GM18909 (cell line): ENCODE results near the gene LPP.

Source experiments
- ATAC-seq: cut with Tn5 transposase; IDR thresholded peaks from one replicate; pipeline ENCODE4 v1.9.1; 2021; ENCODE audit warnings: mild to moderate bottlenecking; ENCODE audit not compliant: unreplicated experiment, poor library complexity

Gene LPP

DNA sequence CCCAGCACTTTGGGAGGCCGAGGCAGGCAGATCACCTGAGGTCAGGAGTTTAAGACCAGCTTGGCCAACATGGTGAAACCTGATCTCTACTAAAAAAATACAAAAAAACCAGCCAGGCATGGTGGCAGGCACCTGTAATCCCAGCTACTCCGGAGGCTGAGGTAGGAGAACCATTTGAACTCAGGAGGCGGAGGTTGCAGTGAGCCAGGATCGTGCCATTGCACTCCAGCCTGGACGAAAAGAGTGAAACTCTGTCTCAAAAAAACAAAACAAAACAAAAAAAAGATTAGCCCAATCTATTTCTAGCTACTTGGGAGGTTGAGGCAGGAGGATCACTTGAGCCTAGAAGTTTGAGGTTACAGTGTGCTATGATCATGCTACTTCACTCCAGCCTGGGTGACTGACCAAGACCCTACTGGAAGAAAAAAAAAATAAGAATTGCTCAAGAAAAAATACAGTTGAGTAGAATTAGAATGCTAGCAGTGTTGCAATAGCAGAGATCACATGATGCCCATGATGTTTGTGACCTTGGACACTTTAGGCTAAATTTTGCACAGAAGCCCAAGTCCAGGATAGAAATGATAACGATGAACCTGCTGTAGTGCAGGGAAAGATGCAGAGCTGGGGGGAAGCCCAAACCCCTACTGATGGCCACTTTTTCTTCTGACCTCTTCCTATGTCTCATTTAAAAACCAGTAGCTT is 162.2 kb downstream of the LPP start:
- ATAC-seq = no peak

DNA sequence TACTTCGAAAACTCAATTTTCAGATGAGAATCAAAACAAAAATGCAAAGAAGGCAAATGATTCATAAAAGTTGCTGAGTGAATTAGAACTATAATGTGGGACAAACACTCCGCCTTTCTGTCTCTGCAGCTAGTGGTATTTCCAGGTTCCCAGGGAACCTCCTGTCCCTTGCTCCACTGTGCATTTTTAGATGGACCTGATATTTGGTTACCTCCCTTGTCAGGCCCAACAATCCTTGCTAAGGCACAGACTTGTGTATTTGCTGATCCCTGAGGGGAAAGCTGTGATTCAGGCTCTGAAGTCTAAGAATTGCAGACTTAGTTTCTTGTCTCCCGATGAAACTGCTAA is 162.7 kb downstream of the LPP start:
- ATAC-seq = no peak

DNA sequence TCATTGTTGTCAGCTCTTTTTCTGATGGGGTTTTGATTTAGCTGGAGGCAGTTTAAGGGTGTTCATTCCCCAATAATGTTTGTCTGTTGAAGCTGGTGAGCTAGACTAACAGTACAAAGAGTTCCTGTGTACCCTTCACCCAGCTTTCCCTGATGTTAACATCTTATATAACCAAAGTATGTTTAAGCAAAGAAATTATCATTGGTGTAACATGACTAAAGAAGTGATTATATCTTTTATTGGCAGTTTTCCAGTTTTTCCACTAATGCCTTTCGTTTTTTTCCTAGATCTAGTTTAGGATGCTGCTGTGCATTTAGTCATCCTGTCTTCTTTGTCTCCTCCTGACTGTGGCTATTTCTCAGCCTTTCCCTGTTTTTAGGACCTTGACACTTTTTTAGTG is 165.6 kb downstream of the LPP start:
- ATAC-seq = no peak

DNA sequence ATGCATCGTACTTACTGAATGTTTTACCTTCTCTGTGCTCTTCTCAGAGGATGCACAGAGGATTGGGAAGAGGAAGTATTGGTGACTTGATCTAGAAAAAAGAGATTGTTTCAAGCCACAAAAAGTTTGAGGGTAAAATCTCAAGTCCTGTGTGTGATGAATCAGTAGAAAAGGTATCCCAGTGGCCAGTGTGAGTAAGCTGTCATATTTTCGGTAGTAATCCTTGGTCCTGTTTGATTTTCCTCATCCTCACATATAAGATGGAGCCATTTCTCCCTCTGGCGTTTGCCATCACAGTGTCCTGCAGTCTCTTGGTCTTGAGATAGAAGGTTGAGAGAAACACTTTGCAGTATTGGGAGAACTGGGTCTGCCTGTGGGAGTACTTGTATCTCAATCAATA is 166.8 kb downstream of the LPP start:
- ATAC-seq = no peak

DNA sequence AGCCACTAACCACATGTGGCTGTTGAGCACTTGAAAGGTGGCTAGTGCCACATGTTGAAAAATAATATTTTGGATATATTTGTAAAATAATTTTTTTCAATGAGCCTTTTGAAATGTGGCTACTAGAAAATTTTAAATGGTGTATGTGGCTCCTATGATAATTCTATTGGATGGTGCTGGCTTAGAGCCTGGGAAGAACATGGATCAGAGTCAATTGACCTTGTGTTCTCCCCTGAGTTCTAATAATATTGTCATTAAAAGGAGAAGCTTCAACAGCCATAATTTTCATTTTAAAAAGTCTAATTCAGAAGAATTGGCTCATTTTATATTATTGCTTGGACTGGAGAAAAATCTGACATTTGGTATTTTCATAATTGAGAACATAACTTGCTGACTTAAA is 167.3 kb downstream of the LPP start:
- no peak for ATAC-seq

DNA sequence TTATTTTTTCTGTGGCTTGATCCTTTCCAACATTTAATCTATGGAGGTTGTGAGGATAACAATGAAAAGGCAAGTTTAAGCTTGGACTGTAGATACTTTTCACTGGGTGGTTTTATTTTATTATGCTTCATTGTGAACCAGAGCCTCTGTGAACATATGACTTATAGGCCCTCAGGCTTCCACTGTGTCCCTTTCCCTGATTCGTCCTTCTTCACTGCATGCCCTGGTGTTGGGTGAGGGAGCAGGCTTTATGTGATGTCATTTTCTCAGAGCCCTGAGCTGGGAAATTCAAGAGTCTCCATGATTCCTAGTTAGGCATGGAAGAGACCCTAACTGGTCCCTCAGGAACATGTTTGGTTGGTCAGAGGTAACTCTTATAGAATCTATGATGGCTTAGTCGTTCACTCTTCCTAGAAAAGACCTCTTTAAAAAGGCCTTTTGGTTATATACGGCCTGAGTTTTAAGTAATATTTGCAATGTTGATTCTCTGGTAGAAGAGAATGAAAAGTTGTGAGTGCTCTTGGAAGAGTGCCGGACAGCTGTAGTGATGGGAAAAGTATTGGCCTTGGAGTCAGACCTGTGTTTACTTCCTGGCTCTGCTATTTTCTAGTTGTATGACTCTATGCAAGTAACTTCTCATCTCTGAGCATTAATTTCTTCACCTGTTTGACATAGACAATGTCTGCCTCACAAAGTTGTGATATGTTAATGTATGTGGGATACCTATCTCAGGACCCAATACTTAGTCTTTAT is 168.4 kb downstream of the LPP start:
- no peak for ATAC-seq

DNA sequence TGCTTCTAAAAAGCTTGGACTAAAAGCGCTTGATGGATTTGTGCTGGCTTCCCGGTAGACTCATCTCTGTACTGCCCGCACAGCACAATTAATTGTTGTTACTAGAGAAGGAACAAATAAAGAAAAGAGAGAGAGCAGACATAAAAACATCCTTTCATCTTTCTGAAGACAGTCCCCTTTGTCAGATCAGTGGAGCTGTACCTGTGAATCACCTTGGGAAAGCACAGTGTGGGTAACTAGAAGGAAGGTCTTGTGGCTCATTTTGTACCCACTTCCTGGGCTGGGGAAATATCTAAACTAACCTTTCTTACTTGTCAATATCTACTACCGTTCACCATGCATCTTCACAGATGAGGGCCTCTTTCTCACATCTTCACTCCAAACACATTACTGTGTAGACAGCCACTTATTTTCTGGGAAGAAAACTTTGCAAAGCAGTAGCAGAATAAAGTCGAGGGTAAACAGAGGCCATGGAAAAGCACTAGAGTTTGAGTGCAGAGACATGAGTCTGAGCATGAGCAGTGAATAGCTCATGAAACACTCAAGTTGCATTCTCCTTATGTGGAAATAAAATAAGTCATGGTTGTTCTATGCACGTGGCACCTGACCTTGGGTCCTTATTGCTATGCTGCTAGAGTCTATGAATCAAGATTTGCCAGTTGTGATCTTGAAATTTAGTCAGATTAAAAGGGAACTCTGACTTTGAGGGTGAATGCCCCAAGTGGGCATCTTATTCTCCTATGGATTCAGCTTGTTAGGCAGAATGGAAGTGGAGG is 169.3 kb downstream of the LPP start:
- no peak for ATAC-seq

DNA sequence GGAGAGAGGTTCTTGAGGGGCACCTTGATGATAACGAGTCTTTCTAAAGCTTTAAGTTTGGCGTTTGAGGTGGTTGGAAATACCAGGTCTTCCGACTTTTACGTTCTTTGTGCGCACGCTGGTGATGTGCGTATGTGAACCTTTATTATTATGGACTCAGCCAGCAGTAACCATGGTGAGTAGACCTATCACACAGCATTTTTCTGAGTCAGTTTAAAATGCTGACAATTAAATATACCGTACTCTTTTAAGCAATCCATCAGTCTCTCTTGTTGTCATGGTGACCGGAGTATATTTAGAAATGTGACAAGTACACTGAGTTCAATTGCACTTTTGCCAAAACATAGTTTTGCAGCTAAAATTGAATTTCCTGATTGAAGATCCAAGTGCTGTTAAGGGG is 172.2 kb downstream of the LPP start:
- no peak for ATAC-seq

DNA sequence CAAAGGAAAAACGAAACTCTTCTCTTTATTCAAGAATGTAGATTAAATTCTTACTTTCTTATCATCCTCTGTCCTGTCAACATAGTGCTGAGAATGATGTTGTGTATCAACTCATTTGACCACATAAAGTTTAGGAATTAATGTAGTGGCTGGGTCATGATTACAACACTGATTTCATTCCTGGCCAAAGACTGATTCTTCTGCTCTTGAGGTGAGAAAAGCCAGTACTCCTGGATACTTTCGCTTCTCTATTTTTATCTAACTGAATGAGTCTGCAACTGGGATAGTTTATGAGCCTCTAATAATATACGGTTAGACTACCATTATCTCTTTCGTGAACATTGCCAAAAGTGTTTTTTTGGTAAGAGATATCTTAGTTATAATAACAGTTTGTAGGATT is 173.0 kb downstream of the LPP start:
- ATAC-seq = no peak

DNA sequence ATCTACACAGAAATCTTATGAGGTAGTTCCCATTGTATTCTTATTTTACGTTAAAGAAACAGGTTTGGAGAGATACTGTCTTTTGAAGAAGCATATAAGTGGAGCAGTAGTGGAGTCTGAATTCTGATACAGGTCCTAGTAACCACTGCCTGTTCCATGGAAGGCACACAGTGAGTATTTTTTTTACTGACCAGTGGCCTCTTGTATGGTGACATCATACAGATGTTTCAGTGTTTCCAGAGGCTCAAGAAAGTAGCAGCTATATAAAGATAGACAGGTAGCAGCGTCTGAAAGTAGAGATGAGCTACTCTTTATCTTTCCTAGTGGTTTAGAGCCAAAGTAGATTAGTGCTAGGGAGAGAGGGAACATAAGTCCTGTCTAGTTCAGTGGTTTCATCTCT is 173.5 kb downstream of the LPP start:
- no peak for ATAC-seq

DNA sequence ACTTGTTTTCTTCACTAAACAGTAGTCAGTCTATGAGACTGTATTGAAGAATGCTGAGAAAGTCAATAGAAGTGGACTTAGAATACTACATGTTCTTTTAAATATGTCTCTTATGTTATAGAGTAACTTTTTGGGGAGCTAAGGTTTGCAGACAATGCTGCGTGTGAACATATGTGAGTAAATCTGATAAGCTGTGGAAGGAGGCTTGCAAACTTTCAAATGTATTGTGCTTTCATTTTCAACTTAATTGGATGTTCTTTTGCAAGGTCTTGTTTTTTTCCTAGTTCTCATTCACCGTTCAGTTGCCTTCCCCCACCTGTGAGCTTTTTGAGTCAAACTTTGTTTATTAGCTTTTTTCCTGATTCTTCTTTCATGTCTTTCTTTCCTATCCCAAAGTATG is 176.2 kb downstream of the LPP start:
- ATAC-seq = no peak

DNA sequence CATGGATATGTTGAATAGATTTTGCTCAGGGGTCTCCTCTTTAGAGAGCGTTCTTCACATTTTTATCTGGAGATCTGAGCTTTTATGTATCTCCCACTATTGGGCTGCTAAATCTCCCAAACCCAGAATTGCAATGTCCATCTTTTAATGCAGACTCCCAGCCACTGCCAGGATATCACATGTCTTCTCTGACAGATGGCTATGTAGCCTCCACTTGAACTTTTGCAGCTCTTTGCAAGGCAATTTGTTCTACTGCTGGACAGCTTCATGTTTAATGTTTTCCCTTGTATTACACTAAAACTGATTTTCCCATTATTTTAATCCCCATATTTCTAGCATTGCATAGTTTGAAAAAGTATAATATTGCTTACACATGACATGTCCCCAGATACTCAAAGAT is 177.2 kb downstream of the LPP start:
- no peak for ATAC-seq

DNA sequence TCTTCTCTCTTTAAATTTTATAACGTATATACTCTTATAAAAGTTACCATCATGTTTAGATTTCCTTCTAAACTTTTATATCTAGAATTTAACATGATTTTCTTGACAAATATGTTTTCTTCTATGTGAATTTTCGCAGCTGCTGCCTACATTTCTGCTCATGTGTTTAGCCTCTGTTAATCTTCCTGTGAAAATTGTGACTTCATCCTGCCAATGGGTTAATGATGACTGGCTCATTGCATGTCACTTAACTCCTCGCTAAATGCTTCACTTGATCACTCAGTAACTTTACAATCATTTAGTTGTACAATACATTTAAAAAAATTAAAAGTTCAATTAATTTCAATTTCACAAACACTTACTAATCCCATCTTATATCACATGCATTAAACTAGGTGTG is 178.1 kb downstream of the LPP start:
- ATAC-seq = no peak

DNA sequence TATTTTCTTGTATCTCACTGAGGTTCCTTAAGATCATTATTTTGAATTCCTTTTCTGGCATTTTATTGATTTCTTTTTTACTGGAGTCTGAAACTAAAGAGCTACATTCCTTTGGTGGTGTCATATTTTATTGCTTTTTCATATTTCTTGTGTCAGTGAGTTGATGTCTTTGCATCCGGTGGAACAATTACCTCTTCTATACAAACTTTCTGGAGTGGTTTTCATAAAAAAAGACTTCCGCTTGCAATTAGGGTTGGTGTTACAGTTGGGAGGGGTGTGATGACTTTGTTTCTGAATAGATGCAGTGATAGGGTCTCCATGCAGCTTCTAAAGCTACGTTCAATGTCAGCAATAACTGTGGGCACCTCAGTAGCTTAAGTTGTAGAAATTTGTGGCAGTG is 181.7 kb downstream of the LPP start:
- ATAC-seq = no peak

DNA sequence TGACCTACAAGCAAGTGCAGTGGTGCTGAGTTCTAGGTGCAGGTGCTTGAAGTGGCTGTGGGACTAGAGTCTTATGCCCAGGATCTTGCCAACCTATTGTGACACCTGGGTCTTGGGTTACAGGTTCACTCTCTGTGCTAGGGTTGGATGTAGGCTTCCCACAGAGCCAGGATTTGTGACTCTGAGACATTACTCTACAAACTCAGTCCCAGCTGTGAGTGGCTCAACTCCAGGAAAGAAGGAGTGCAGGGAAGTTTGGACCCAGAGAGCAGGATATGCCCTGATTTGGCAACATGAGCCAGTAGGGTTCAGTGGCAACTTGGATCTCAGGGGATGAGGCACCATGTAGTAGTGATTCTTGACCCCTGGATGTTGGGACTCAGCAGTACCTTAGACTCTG is 182.2 kb downstream of the LPP start:
- ATAC-seq = no peak

DNA sequence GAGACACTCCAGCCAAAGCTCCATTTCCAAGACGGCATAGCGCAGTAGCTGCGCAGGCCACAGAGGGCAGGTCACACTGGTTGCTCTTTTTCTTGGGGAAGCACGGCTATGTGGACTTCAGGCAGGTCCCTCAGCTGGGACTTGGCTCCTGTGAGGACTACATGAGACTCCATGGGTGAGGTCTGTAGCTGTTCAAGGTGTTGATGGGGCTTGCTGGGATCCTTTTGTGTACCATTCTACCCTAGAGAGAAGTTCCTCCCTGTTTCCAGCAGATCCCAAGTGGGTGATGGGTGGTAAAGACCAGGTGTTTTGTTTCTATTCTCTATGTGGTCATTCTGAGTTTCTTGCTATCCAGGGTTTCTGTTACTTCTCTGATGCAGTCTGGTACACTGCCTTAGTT is 183.3 kb downstream of the LPP start:
- ATAC-seq = no peak

DNA sequence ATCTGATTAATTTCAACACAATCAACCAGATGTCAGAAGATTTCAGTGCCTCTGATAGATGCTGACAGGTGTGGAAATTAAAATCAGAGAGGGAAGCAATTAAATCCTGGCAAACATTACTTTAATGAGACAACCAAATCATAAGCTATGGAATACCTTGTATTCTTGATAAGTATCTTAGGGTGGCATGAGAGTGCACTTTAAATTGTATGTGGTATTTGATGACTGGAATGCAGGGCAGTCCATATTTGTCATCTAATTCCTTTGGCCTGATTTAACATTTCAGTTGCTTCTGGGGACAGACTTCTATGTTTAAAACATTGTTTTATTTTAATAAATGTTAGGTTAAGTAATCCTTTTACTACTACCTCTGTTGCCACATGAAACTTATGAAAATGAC is 184.1 kb downstream of the LPP start:
- no peak for ATAC-seq

DNA sequence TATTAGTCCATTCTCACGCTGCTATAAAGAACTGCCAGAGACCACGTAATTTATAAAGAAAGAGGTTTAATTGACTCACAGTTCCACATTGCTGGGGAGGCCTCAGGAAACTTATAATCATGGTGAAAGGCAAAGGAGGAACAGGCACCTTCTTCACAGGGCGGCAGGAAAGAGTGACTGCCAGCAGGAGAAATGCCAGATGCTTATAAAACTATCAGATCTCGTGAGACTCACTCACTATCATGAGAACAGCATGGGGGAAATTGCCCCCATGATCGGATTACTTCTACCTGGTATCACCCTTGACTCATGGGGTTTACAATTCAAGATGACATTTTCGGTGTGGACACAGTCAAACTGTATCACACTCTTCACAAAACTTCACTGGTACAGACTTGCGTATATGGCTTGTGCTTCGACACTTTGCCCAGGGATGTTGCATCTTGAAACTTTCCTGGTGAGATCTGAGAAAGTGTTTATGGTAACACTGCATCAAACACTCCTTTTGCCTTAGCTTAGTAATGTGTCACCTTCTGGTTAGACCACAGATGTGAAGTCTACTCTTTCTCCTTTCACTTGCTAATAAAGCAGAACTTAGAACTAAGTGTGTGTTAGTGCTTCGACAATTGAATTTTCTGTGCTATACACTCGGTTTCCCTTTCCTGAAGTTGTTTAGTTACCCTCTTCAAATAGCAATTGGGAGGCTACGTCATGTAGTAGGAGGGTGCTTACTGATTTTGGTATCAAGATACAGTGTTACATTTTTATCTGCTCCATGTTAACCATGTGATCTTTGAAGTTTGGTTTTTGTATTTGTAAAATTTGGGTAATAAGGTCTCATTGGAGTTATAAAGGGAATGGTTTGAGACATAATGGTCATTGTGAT is 185.7 kb downstream of the LPP start:
- ATAC-seq = peak; percentile 59

DNA sequence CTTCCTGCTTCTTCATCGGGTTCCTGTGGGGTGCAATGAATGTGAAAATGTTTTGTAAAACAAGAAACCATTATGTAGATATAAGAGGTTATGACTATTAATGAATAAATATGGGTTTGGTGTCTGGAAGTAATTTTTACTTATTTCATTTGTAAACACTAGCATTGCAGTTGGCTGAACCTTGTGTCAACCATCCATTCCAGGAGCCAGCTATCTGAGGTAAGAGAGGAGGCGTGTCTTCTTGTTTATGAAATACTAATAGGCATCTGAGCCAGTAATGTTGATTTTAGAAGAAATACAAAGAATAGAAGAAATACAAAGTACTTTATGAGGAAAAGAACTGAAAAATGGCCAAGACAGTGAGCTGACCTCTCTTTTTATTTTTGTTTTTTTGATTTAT is 187.5 kb downstream of the LPP start:
- no peak for ATAC-seq

DNA sequence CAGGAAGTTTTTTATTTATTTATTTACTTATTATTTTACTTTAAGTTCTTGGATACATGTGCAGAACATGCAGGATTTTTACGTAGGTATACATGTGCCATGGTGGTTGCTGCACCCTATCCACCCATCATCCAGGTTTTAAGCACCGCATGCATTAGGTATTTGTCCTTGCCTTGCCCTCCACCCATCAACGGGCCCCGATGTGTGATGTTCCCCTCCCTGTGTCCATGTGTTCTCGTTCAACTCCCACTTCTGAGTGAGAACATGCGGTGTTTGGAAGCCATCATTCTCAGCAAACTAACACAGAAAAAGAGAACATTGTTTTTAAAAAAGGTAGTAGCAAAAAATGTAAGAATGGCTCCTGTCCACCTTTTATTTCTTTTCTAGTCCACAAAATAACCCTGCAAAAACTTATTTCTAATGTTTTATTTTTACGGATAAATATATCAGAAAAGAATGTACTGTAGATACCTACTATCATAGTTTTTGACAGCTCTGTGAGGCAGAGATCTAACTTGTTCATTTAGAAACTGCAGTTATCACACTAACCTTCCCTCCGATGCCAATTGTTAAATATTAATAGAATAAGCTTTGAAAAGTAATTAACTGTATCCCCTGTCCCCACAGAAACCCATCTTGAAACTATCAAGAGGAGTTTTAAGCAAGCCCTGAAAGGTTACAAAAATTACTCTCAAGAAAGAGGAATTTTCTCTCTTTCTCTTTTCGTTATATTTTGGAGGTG is 189.2 kb downstream of the LPP start:
- no peak for ATAC-seq
